Measurements from ENCODE around the gene DSG2.

DSG2 gene

GRCh38 chr18:31558567-31558966 is 60.6 kb downstream of the DSG2 start:
- DNase-seq: no peak

- DNase-seq: no peak
Observed at GRCh38 chr18:31562726-31563125, 64.7 kb downstream of the DSG2 start.

- DNase-seq: no peak
Observed at GRCh38 chr18:31563778-31564177, 65.8 kb downstream of the DSG2 start.

GRCh38 chr18:31565345-31565744 is 67.4 kb downstream of the DSG2 start:
- no peak for DNase-seq

GRCh38 chr18:31565782-31566512 is 68.0 kb downstream of the DSG2 start:
- no peak for DNase-seq

- DNase-seq: no peak
Observed at GRCh38 chr18:31566576-31567306, 68.8 kb downstream of the DSG2 start.

GRCh38 chr18:31572368-31572767 is 74.4 kb downstream of the DSG2 start:
- DNase-seq: no peak

- DNase-seq: no peak
Observed at GRCh38 chr18:31573051-31573450, 75.1 kb downstream of the DSG2 start.

GRCh38 chr18:31574359-31574758 is 76.4 kb downstream of the DSG2 start:
- DNase-seq: no peak

GRCh38 chr18:31575515-31576257 is 77.7 kb downstream of the DSG2 start:
- DNase-seq: no peak

- DNase-seq: no peak
Observed at GRCh38 chr18:31576670-31577069, 78.7 kb downstream of the DSG2 start.

- DNase-seq: no peak
Observed at GRCh38 chr18:31577195-31577594, 79.2 kb downstream of the DSG2 start.

GRCh38 chr18:31578126-31578525 is 80.1 kb downstream of the DSG2 start:
- DNase-seq: no peak

- DNase-seq: no peak
Observed at GRCh38 chr18:31579375-31579774, 81.4 kb downstream of the DSG2 start.

GRCh38 chr18:31581498-31582197 is 83.7 kb downstream of the DSG2 start:
- no peak for DNase-seq

GRCh38 chr18:31583185-31583854 is 85.3 kb downstream of the DSG2 start:
- DNase-seq: no peak

- DNase-seq: no peak
Observed at GRCh38 chr18:31585991-31586390, 88.0 kb downstream of the DSG2 start.

- no peak for DNase-seq
Observed at GRCh38 chr18:31586616-31587015, 88.6 kb downstream of the DSG2 start.

- DNase-seq: no peak
Observed at GRCh38 chr18:31587529-31587928, 89.6 kb downstream of the DSG2 start.

GRCh38 chr18:31590570-31590969 is 92.6 kb downstream of the DSG2 start:
- DNase-seq: no peak

GRCh38 chr18:31591113-31591512 is 93.1 kb downstream of the DSG2 start:
- no peak for DNase-seq

GRCh38 chr18:31591628-31592027 is 93.7 kb downstream of the DSG2 start, which contains the start of gene TTR:
TSS of gene TTR (plus strand) at chr18:31591877. CDS start at chr18:31591903, 26 bp downstream.
- DNase-seq: no peak

Measured in DMS79 treated with DMSO at 0.1 percent for 48 hours (cell line).